Measurements from ENCODE around the gene FOXRED1.

FOXRED1 gene

DNA sequence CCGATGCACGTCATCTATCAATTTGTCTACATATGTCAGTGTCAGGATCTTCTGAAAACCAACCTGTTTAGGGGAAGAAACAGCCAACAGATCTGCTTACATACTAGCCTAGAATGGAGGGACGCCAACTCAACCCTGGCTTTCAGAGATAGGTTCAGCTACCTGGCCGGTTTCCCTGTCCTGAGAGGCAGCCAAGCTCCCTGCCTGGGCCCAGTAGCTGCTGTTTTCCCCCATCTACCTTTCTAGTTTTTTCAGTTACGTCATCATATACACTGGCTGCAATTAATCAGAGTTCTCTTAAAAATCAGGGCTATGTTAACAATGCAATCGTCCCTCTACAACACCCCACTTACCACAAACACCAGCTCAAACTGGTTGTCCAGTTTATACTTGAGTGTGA, 1.3 kb upstream of the FOXRED1 start:
- TF ChIP-seq, protein P1, sequence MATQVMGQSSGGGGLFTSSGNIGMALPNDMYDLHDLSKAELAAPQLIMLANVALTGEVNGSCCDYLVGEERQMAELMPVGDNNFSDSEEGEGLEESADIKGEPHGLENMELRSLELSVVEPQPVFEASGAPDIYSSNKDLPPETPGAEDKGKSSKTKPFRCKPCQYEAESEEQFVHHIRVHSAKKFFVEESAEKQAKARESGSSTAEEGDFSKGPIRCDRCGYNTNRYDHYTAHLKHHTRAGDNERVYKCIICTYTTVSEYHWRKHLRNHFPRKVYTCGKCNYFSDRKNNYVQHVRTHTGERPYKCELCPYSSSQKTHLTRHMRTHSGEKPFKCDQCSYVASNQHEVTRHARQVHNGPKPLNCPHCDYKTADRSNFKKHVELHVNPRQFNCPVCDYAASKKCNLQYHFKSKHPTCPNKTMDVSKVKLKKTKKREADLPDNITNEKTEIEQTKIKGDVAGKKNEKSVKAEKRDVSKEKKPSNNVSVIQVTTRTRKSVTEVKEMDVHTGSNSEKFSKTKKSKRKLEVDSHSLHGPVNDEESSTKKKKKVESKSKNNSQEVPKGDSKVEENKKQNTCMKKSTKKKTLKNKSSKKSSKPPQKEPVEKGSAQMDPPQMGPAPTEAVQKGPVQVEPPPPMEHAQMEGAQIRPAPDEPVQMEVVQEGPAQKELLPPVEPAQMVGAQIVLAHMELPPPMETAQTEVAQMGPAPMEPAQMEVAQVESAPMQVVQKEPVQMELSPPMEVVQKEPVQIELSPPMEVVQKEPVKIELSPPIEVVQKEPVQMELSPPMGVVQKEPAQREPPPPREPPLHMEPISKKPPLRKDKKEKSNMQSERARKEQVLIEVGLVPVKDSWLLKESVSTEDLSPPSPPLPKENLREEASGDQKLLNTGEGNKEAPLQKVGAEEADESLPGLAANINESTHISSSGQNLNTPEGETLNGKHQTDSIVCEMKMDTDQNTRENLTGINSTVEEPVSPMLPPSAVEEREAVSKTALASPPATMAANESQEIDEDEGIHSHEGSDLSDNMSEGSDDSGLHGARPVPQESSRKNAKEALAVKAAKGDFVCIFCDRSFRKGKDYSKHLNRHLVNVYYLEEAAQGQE (IDR thresholded peaks at IDR 0.05; ENCODE audit: insufficient read depth in 1 of 2, low read depth in 2 of 2, low read length in 2 of 2): no peak
- TF ChIP-seq SIN3A (IDR thresholded peaks at IDR 0.05; ENCODE audit: borderline replicate concordance, insufficient read depth, low read length) (no peak), TAF1 (IDR thresholded peaks at IDR 0.05; ENCODE audit: borderline replicate concordance, insufficient read depth, low read length) (no peak), POLR2AphosphoS5 (IDR thresholded peaks at IDR 0.05; ENCODE audit: low read depth, low read length) (no peak), FOXP2 (optimal IDR thresholded peaks at IDR 0.05; ENCODE audit: borderline replicate concordance, extremely low read depth, extremely low read length, insufficient read depth) (no peak)

DNA sequence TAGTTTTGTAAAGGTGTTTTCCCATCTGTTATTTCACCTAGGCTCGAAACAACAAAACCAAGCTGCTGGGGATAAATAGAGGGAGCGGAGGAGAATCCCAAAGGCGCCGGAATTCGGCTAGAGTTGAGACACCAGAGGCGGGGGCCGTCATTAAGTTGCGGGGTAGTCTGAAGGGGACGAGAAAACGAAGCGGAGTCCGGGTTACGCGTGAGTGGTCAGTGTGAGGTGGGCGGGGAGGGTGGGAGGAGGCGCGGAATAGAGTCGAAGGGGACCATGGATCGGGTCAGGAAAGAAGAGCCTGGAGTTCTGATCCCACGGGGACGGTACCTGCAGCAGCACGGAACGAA, 620 bp upstream of the FOXRED1 start:
- TF ChIP-seq SIN3A (IDR thresholded peaks at IDR 0.05; ENCODE audit: borderline replicate concordance, insufficient read depth, low read length) (no peak), FOXP2 (optimal IDR thresholded peaks at IDR 0.05; ENCODE audit: borderline replicate concordance, extremely low read depth, extremely low read length, insufficient read depth) (no peak), POLR2AphosphoS5 (IDR thresholded peaks at IDR 0.05; ENCODE audit: low read depth, low read length) (no peak), TAF1 (IDR thresholded peaks at IDR 0.05; ENCODE audit: borderline replicate concordance, insufficient read depth, low read length) (no peak)
- TF ChIP-seq, protein P1 (IDR thresholded peaks at IDR 0.05; ENCODE audit: insufficient read depth in 1 of 2, low read depth in 2 of 2, low read length in 2 of 2): no peak

DNA sequence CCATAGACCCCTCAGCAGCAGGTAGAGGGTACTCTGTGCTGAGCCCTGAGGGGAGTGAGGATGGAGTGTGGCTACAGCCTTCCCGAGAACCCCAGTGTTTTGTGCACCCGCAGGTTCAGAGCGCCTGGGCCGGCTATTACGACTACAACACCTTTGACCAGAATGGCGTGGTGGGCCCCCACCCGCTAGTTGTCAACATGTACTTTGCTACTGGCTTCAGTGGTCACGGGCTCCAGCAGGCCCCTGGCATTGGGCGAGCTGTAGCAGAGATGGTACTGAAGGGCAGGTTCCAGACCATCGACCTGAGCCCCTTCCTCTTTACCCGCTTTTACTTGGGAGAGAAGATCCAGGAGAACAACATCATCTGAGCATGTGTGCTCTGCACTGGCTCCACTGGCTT, 8.4 kb downstream of the FOXRED1 start:
- TF ChIP-seq SIN3A (IDR thresholded peaks at IDR 0.05; ENCODE audit: borderline replicate concordance, insufficient read depth, low read length) (no peak), POLR2AphosphoS5 (IDR thresholded peaks at IDR 0.05; ENCODE audit: low read depth, low read length) (no peak), TAF1 (IDR thresholded peaks at IDR 0.05; ENCODE audit: borderline replicate concordance, insufficient read depth, low read length) (no peak), FOXP2 (optimal IDR thresholded peaks at IDR 0.05; ENCODE audit: borderline replicate concordance, extremely low read depth, extremely low read length, insufficient read depth) (no peak)
- TF ChIP-seq, protein P1 (IDR thresholded peaks at IDR 0.05; ENCODE audit: insufficient read depth in 1 of 2, low read depth in 2 of 2, low read length in 2 of 2): no peak

DNA sequence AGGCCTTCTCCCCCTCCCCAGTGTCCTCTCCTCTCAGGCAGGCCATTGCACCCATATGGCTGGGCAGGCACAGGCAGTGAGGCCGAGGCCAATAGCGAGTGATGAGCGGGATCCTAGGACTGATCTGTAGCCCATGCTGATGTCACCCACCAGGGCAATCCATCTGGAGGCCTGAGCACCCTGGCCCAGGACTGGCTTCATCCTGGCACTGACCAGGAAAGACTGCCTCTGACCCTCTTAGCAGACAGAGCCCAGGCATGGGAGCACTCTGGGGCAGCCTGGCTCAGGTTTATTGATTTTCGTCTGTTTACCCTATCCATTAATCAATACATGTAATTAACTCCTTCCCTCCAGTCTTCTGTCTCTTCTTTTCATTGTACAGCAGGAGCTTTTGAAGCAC, 8.8 kb downstream of the FOXRED1 start:
- no peak for TF ChIP-seq FOXP2 (optimal IDR thresholded peaks at IDR 0.05; ENCODE audit: borderline replicate concordance, extremely low read depth, extremely low read length, insufficient read depth)
- TF ChIP-seq POLR2AphosphoS5 (IDR thresholded peaks at IDR 0.05; ENCODE audit: low read depth, low read length): no peak
- no peak for TF ChIP-seq TAF1 (IDR thresholded peaks at IDR 0.05; ENCODE audit: borderline replicate concordance, insufficient read depth, low read length)
- TF ChIP-seq, protein P1 (IDR thresholded peaks at IDR 0.05; ENCODE audit: insufficient read depth in 1 of 2, low read depth in 2 of 2, low read length in 2 of 2): no peak
- no peak for TF ChIP-seq SIN3A (IDR thresholded peaks at IDR 0.05; ENCODE audit: borderline replicate concordance, insufficient read depth, low read length)

DNA sequence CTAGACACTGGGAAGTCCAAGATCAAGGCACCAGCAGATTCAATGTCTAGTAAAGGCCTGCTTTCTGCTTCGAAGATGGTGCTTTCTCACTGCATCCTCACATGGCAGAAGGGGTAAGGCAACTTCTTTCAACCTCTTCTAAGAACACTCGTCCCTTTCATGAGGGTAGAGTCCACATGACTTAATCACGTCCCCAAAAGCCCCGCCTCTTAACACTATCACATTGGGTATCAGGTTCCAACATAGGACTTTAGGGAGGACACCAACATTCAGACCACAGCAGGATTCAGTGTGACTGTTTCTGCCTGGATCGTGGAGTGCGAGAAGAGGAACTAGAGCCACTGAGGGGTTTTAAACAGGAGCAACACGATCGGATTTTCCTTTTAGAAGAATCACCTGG, 10.2 kb downstream of the FOXRED1 start:
- no peak for TF ChIP-seq SIN3A (IDR thresholded peaks at IDR 0.05; ENCODE audit: borderline replicate concordance, insufficient read depth, low read length)
- TF ChIP-seq, protein P1 (IDR thresholded peaks at IDR 0.05; ENCODE audit: insufficient read depth in 1 of 2, low read depth in 2 of 2, low read length in 2 of 2): no peak
- no peak for TF ChIP-seq TAF1 (IDR thresholded peaks at IDR 0.05; ENCODE audit: borderline replicate concordance, insufficient read depth, low read length)
- no peak for TF ChIP-seq FOXP2 (optimal IDR thresholded peaks at IDR 0.05; ENCODE audit: borderline replicate concordance, extremely low read depth, extremely low read length, insufficient read depth)
- TF ChIP-seq POLR2AphosphoS5 (IDR thresholded peaks at IDR 0.05; ENCODE audit: low read depth, low read length): no peak
